T-helper 2 cell (primary cell): Measurements from ENCODE around the gene NAA35.
"Not testable (repeated sequence)": the region's sequence is repeated elsewhere in the genome, so short reads cannot be mapped to it uniquely, and the experiment has no call there.

Experiments used
- DNase-seq, 5 experiments: peaks; one replicate each; pipeline versions ENCODE4 v3.0.0 to v3.0.0-alpha.2; 2012 to 2022

Gene NAA35

GRCh38 chr9:86034863-86035734, 94.2 kb downstream of the NAA35 start:
- peak in 1 of 5 experiments; percentile 30 for DNase-seq

DNA sequence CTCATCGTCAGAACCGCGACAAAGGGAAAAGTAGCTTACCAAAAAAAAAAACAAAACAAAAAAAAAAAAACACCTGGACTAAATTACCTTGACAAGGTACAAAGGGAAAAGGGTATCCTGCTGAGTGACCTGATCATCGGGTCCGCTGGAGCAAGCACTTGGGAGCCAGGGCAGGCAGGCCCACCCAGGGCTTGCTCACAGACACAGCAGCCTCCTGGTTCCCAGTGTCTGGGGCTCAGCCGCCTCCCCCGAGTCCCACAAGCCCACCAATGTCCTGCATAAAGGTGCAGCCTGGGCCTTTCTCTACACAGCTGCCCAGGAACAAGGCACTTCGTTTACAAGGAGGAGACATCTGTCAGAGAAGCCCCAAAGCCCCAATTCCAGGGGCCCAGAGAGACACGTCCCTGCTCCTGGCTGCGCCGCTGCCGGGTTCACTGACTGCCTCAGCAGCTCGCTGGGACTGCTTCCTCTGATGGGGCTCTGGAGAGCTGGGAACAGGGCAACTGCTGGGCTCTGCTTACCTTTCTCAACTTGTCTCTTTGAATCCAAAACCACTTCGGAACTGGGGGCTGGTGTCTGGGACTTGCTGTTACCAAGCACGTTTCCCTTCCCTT, 95.0 kb downstream of the NAA35 start:
- no peak for DNase-seq

GRCh38 chr9:86036555-86036954, 95.6 kb downstream of the NAA35 start:
- DNase-seq = no peak

DNA sequence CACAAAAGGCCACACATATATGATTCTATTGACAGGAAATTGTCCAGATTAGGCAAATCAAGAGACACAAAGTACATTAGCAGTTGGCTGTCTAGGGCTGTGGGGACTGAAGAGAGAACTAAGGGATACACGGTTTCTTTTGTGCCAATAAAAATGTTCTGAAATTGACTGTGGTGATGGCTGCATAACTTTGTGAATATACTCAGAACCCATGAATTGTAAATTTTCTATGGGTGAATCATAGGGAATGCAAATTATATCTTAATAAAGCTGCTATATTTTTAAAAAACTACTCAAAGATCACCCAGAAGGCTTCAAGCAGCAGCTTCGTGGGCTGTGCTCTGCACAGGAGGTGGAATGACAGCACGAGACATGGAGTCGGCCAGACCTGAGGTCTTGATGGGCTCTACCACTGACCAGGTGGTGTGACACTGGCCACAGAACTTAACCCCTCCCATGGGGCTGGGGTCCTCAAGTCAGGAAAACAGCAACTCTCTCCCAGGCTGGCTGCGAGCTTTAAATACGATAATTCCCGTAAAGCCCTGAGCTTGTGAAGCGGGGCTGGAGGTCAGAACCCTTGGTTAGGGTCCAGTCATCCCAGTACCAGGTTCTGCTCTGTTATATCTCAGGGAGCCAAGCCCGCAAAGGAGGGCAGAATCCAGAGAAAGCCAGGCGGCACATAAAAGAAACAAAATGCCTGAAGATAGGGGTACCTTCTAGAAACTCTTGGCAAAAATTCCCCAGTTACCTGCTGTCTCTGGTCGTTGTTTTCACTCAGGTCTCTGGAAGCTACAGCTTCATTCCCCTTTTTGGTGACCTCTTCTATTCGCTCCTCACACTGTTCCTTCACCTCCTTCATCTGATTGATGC, 99.3 kb downstream of the NAA35 start:
- DNase-seq = no peak

GRCh38 chr9:86040861-86041155, 99.9 kb downstream of the NAA35 start:
- no peak for DNase-seq

DNA sequence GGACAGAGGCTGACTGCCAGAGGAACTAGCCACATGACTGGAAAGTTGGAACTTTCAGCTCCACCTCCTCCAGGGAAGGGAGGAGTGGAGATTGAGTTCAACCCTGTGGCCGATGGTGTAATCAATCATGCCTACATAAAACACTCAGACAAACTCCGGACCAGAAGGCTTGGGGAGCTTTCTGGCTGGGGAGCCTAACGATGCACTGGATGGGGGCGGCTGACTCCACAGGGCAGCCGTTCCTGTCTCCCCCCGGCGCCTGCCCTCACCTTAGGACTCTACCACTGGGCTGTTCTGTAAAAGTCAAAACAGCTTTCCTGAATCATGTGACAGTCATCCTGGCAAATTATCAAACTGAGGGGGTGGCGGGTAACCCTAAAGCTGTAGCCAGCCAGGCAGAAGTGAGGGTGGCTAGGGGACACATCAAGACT, 100.4 kb downstream of the NAA35 start:
- DNase-seq = no peak

- no peak for DNase-seq
Observed at GRCh38 chr9:86042199-86042978, 101.4 kb downstream of the NAA35 start.

DNA sequence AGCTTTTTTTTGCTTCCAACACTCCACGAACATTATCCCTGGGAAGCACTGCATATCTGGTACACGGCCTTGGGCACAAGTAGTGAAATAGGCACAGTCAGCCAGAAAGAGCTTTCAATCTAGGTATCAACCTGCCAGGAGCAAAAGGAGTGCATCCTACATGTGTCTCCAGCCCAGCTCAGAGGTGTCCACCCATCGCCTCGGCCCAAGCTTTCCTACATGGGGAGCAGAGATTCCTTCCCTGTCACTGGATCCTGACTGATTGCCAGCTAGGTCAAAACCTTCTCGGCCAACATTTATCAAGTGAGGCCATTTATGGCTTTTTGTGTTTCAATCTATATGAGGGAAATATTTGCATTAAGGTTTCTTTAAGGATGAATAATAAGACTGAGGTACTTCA, 102.6 kb downstream of the NAA35 start:
- DNase-seq = no peak

DNA sequence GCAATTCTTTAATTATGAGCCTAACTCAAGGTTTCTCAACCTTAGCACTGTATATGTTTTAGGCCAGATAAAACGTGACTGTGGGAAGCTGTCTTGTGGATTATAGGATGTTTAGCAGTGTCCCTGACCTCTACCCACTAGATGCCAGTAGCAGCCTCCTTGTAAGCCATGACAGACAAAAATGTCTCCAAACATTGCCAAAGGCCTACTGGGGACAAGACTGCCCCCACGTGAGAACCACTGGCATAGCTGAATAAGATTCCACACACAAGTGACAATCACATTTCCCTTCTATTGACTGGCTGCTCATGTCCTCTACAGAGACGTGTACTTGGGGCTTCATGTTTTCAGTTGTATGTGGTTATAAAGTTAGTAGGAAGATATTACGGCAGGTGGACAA, 103.1 kb downstream of the NAA35 start:
- DNase-seq = peak in 1 of 5 experiments; percentile 42

DNA sequence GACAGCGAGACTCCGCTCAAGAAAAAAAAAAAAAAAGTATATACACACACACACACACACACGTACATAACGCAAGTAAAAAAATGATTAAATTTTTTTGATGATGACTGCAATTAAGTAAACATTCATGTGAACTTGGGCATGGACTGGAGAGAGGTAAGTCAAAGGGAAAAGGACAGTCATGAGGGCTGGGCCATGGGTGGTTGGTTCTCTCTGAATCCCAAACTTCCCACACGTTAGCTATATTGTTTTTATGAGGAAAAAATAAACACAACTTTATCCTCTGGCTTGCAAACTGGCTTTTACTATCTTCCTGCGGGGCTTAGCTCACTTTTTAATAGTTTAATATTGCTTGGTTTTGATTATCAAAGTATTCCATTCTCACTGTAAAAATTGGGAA, 104.7 kb downstream of the NAA35 start:
- no peak for DNase-seq

- no peak for DNase-seq
Observed at GRCh38 chr9:86046071-86046636, 105.2 kb downstream of the NAA35 start.

DNA sequence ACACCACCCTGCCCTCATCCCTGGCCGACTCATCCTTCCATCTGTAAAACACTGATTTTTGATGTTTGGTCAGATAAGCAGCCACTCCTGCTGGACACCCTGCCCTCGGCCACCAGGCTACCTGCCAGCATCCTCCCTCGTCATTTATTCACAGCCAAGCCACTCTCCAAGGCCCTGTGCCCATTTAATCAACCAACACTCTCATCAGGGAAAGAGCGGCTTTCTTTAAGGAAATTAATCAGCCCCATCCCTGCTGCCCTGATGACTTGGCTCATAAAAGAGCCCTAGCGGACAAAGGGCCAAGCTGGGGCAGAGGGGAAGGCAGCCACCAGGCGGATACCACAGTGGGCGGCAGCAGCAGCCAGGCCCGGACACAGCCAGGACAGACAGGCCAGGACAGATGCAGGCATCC, 106.0 kb downstream of the NAA35 start:
- no peak for DNase-seq

DNA sequence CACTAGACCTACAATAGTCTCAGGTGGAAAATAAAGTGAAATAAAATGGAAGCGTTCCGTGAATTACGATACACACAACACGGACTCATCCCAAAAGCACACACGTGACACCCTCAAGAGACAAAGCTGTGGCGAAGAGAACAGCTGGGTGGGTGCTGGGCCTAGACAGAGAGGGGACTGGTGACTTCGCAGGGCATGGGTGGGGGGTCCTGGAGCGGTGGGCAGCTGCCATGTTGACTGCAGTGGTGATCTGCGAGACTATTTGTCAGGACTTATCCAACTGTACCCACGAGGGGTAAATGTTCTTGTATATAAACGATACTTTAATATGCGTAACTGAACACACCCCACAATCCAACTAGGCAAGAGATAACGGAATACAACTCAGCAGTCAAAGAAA, 106.4 kb downstream of the NAA35 start:
- DNase-seq = no peak

GRCh38 chr9:86048018-86048742, 107.2 kb downstream of the NAA35 start:
- DNase-seq = not testable (repeated sequence)

GRCh38 chr9:86052556-86053468, 111.9 kb downstream of the NAA35 start:
- DNase-seq = peak in 1 of 5 experiments; percentile 41

- no peak for DNase-seq
Observed at GRCh38 chr9:86054695-86055094, 113.7 kb downstream of the NAA35 start.

- no peak for DNase-seq
Observed at GRCh38 chr9:86057491-86057890, 116.5 kb downstream of the NAA35 start.

DNA sequence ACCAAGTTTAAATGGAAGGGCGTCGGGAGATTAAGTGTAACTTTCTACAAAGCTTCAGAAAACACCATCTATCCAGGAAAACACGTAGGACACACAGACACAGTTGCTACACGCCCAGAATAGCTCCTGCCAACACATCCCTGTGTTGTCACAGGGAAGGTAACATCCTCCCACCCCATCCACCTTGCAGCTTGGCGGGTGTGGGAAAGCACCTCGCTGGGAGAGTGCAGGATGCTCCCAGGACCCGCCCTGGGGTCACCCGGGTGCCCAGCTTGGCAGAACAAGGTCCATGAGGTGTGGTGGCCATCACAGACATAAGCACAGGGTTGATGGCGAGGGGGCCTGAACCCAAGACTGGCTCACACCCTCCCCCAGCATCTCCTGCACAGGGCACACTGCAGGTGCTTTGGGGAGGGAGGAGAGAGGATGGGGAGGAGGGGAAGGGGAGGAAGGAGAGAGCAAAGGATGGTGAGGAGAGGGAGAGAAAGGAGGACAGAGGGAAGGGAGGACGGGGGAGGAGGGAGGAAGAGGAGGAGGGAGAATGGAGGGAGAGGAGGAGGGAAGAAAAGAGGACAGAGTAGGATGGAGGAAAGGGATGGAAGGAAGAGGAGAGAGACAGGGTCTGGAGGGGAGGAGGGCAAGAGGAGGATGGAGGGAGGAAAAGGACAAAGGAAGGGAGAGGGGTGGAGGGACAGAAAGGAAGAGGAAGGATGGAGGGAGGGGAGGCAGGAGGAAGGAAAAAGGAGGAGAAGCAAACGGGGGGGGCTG, 121.2 kb downstream of the NAA35 start:
- DNase-seq = no peak

DNA sequence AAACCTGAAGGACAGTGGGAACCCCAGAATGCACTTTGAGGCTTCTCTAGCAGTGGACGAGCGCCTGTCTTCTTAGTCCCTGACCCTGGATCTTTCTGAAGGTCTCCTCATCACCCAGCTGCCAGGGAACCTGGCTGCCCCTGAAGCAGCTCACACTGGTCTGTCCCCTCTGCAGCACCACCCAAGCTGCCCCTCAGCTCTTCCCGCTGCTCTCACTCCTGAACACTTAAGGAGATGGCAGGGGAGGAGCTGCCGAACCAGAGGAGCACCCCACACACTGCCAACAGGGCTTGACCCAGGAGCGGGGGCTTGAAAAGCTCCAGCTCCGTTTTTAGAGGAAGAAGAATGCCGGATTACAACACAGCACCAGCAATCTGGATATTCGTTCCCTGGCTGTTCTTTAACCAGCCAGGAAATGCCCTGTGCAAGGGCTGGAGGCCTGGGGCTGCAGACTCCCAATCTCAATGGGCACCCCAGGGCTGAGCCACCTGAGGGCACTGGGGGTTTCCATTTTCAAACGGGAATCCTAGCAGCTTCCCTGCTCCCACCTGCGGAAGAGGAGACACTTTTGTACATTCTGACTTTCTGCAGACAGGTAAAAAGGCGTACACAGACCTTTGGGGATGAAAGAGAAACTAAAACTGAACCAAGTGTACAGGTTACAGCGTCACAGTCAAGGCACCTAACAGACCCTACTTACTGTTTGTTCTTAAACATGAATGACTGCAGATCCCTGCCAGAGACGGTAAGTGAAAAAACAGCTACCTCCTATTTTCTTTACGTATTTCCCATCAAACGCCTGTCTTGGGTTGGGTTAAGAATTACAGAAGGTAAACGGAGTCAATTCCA, 122.1 kb downstream of the NAA35 start:
- no peak for DNase-seq
